Adipose tissue (tissue), 3 donors: ENCODE data around the gene NUFIP2. TPM values are rescaled to one million over a fixed set of nuclear protein-coding genes. Genes with fewer than 3 reads are reported as not detected.

ENCODE experiments used
- H3K27ac ChIP-seq: one replicate; pipeline ENCODE4 v1.5.1; 2013; ENCODE audit warnings: low read depth, low read length
- WGBS, 3 donors: extraction: QIAGEN DNeasy Blood & Tissue Kit; methylation state at CpG; one replicate each; pipeline ENCODE4 v1.1.7; 2013; 5-methylcytosine and 5-hydroxymethylcytosine counted together
- polyA plus RNA-seq, 3 donors: library from polyadenylated mRNA; stranded (reverse); fragments of 200-250 nt; gene quantifications; one replicate each; pipeline ENCODE4 v1.2.3, GENCODE V29; 2013
- donor health status: healthy with polysubstance abuse.
- donor health status: Bipolar disorder and iron deficiency.
- donor health status: healthy.

Gene NUFIP2
- polyA plus RNA-seq, 3 donors: 4.9 to 11.6 (median 8.9) TPM

DNA sequence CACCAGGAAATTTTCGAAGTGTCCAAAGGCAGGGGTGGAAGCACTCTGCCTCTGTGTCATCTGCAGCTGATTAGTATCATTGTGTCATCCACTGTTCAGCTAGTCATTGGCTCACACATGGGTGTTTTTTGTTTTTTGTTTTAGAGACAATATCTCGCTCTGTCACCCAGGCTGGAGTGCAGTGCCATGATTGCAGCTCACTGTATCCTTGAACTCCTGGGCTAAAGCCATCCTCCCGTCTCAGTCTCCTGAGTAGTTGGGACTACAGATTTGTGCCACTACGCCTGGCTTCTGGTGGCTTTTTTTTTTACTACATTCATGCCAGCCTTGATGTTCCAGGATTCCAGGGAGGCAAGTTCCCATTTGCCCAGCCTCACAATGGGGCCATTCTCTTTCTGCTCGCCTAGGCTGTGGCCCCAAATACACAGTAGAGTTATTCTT, 81.2 kb downstream of the NUFIP2 start:
- 71 to 78% (median 73%) methylated on average over 5 of the region's 5 CpGs for WGBS, 3 donors
- no peak overlapping the region for H3K27ac ChIP-seq

DNA sequence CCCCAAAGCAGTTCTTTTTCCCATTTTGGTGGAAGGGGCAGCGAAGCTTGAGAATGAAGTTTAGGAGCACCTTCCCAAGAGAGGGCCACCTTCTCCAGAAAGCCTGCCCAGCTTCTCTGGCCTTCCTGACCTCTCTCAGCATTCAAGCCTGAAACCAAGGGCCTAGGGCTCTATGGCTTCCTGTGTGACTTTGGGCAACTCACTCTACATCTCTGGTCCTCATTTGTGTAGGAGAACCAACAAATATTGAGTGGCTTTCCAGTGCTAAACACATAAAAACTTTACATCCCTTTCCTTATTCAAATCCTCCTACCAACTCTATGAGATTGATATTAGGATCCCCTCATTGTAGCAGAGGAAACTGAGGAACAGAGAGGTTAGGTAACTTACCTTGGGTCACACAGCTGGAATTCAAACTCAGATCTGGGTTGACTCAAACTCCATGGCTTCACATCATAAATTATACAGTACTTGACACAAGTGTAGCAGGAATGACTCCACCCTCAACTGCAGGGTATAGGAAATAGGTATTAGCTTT, 81.8 kb downstream of the NUFIP2 start:
- H3K27ac ChIP-seq: no peak overlapping the region
- WGBS, 3 donors: 92 to 100% (median 96%) methylated on average over 1 of the region's 1 CpG

- H3K27ac ChIP-seq: no peak overlapping the region
- 76 to 82% (median 81%) methylated on average over 2 of the region's 2 CpGs for WGBS, 3 donors
Observed at GRCh38 chr17:29210879-29211278, 83.1 kb downstream of the NUFIP2 start.

GRCh38 chr17:29209073-29209472, 84.9 kb downstream of the NUFIP2 start:
- 87 to 91% (median 88%) methylated on average over 5 of the region's 5 CpGs for WGBS, 3 donors
- no peak overlapping the region for H3K27ac ChIP-seq

DNA sequence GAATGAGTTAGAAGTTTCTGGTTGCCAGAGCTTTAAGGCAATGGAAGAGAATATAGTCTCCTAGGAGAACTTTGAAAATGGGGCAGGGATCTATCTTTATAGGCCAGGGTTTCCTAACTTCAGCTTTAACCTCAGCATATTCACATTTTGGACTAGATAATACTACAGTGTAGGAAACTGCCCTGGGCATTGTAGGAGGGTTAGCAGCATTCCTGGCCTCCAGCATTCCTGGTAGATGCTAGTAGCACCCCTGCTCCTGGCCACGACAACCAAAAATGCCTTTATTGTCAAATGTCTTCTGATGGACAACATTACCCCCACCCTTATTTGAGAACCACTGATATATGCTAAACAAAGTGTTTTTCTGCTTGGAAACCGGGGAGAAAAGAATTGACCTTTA, 86.0 kb downstream of the NUFIP2 start:
- no peak overlapping the region for H3K27ac ChIP-seq
- 84 to 95% (median 84%) methylated on average over 2 of the region's 2 CpGs for WGBS, 3 donors

Other genes starting within 250 kb of the NUFIP2 start
- 10 to 100 TPM; 14.3 to 33.3 (median 18.6) TPM for gene MYO18A, start 113.8 kb downstream of the NUFIP2 start, polyA plus RNA-seq
- not detected for gene CRYBA1, start 47.3 kb downstream of the NUFIP2 start, polyA plus RNA-seq
- 10 to 100 TPM in 2 of 3 donors, 1 to 10 TPM in 1; 3.4 to 11.9 (median 10.5) TPM for gene TAOK1, start 96.2 kb upstream of the NUFIP2 start, polyA plus RNA-seq